HEK293 (cell line): Measurements from ENCODE around the gene DPYSL3.

Source experiments
- CTCF ChIA-PET: fragments of 350-600 bp; formaldehyde crosslinking; extraction: SDS; loops from one replicate; lab custom pipeline; 2021; ENCODE audit warnings: antibody characterized with exemption; lab: Yijun Ruan, JAX
- POLR2A ChIA-PET: fragments of 300-600 bp; formaldehyde crosslinking; extraction: SDS; loops from one replicate; lab custom pipeline; 2020; ENCODE audit warnings: antibody characterized with exemption, inconsistent platforms; lab: Yijun Ruan, JAX
- H3K27ac ChIP-seq: fragments of 200-500 bp; sonication (Bioruptor generic); 2 replicates; pipeline ENCODE4 v1.5.1; 2014; ENCODE audit warnings: low read depth, low read length, control low read depth, inconsistent platforms; ENCODE audit errors: extremely low read depth
- H3K36me3 ChIP-seq, 2 experiments: fragments of 200-500 bp in 1 of 2; sonication (Bioruptor generic) in 1 of 2; 1 replicate in 1 of 2; 2 replicates in 1 of 2; pipeline ENCODE4 v1.5.1; 2014 to 2017; ENCODE audit warnings: inconsistent platforms in 2 of 2, low read length in 2 of 2; ENCODE audit not compliant: control insufficient read depth in 2 of 2, insufficient read depth in 1 of 2
- H3K4me1 ChIP-seq: fragments of 200-500 bp; sonication (Bioruptor generic); 2 replicates; pipeline ENCODE4 v1.5.1; 2014; ENCODE audit warnings: mild to moderate bottlenecking, low read length, inconsistent platforms; ENCODE audit not compliant: control insufficient read depth, insufficient read depth
- H3K4me3 ChIP-seq: 2 replicates; pipeline ENCODE4 v1.5.1; 2011; ENCODE audit warnings: low read depth, mild to moderate bottlenecking, control low read depth, low read length, moderate library complexity
- H3K9me3 ChIP-seq: fragments of 200-500 bp; sonication (Bioruptor generic); 2 replicates; pipeline ENCODE4 v1.5.1; 2014; ENCODE audit warnings: low read depth, low read length, inconsistent platforms; ENCODE audit not compliant: control insufficient read depth, insufficient read depth
- EGR2 ChIP-seq: fragments of 450-650 bp; formaldehyde crosslinking; IDR thresholded peaks from 2 replicates; pipeline ENCODE4 v1.5.1; 2016; ENCODE audit warnings: low read depth, missing biosample characterization, missing genetic modification characterization
- ELK4 ChIP-seq: IDR thresholded peaks from 2 replicates; pipeline ENCODE4 v1.6.1; 2011; ENCODE audit warnings: mild to moderate bottlenecking, low read depth, low read length, borderline replicate concordance
- KLF7 ChIP-seq: fragments of 450-650 bp; formaldehyde crosslinking; IDR thresholded peaks from 2 replicates; pipeline ENCODE4 v1.5.1; 2016; ENCODE audit warnings: missing biosample characterization, missing genetic modification characterization, borderline replicate concordance
- PATZ1 ChIP-seq: fragments of 450-650 bp; formaldehyde crosslinking; IDR thresholded peaks from 2 replicates; pipeline ENCODE4 v1.5.1; 2016; ENCODE audit warnings: missing biosample characterization, missing genetic modification characterization
- REST ChIP-seq: fragments of 450-650 bp; formaldehyde crosslinking; IDR thresholded peaks from 2 replicates; pipeline ENCODE4 v1.5.1; 2016; ENCODE audit warnings: missing biosample characterization, missing genetic modification characterization
- ZEB2 ChIP-seq: fragments of 450-650 bp; formaldehyde crosslinking; IDR thresholded peaks from 2 replicates; pipeline ENCODE4 v1.5.1; 2016; ENCODE audit warnings: missing biosample characterization, missing genetic modification characterization
- ZNF140 ChIP-seq: fragments of 450-650 bp; formaldehyde crosslinking; IDR thresholded peaks from 2 replicates; pipeline ENCODE4 v1.5.1; 2016; ENCODE audit warnings: missing biosample characterization, missing genetic modification characterization
- ZNF248 ChIP-seq: fragments of 450-650 bp; formaldehyde crosslinking; IDR thresholded peaks from 2 replicates; pipeline ENCODE4 v1.5.1; 2017; ENCODE audit warnings: missing biosample characterization, missing genetic modification characterization
- ZNF311 ChIP-seq: fragments of 450-650 bp; formaldehyde crosslinking; IDR thresholded peaks from 2 replicates; pipeline ENCODE4 v1.5.1; 2017; ENCODE audit warnings: missing biosample characterization, missing genetic modification characterization, borderline replicate concordance
- ZNF404 ChIP-seq: fragments of 450-650 bp; formaldehyde crosslinking; IDR thresholded peaks from 2 replicates; pipeline ENCODE4 v1.5.1; 2017; ENCODE audit warnings: missing biosample characterization, missing genetic modification characterization
- ZNF580 ChIP-seq: fragments of 450-650 bp; formaldehyde crosslinking; IDR thresholded peaks from 2 replicates; pipeline ENCODE4 v1.5.1; 2016; ENCODE audit warnings: missing biosample characterization, missing genetic modification characterization
- ZNF639 ChIP-seq: fragments of 450-650 bp; formaldehyde crosslinking; IDR thresholded peaks from 2 replicates; pipeline ENCODE4 v1.5.1; 2016; ENCODE audit warnings: missing biosample characterization, missing genetic modification characterization
- ZSCAN5A ChIP-seq: fragments of 450-650 bp; formaldehyde crosslinking; IDR thresholded peaks from 2 replicates; pipeline ENCODE4 v1.5.1; 2016; ENCODE audit warnings: missing biosample characterization, missing genetic modification characterization

DPYSL3 gene

GRCh38 chr5:147426640-147427327, 83.1 kb downstream of the DPYSL3 start (continued):
- TF ChIP-seq ZNF248 (tag by site-specific recombination) (no peak), REST (no peak), ZEB2 (no peak), EGR2 (no peak), KLF7 (tag by site-specific recombination) (no peak)

- no peaks in the 10 kb centered on the region for H3K4me1 ChIP-seq
- POLR2A ChIA-PET, result no interaction called here
- H3K9me3 ChIP-seq, result no peaks in the 10 kb centered on the region
- no peak overlapping the region for H3K27ac ChIP-seq
- peaks cover 0 to 24% of the 10 kb centered on the region in 2 experiments; a peak in 2 of 3 replicates for H3K36me3 ChIP-seq
- CTCF ChIA-PET, result no interaction called here
- no peak overlapping the region for H3K4me3 ChIP-seq
- TF ChIP-seq ZNF311 (tag by site-specific recombination), result no peak
These were observed 91.3 kb downstream of the DPYSL3 start for GRCh38 chr5:147418613-147419012.

GRCh38 chr5:147417135-147417813, 92.6 kb downstream of the DPYSL3 start:
- H3K4me3 ChIP-seq, result no peak overlapping the region
- TF ChIP-seq ZNF580 (tag by site-specific recombination) (no peak), PATZ1 (no peak), ZNF404 (tag by site-specific recombination) (no peak), ELK4 (no peak), ZNF140 (tag by site-specific recombination) (no peak), ZNF639 (no peak), ZSCAN5A (no peak)
- H3K9me3 ChIP-seq, result no peaks in the 10 kb centered on the region
- ChIA-PET CTCF (no interaction called here), POLR2A (no interaction called here)
- H3K27ac ChIP-seq, result no peak overlapping the region
- peaks cover 0 to 31% of the 10 kb centered on the region in 2 experiments; a peak in 1 of 3 replicates for H3K36me3 ChIP-seq
- H3K4me1 ChIP-seq, result no peaks in the 10 kb centered on the region
